Neuronal stem cell (in vitro differentiated cells): Measurements from ENCODE around the gene PHETA1.
A peak's percentile ranks its signal among the peaks of the same experiment; 100 is the strongest.

Source experiments
- DNase-seq: peaks from one replicate; pipeline ENCODE4 v3.0.0-alpha.2; 2013; ENCODE audit warnings: low spot score
- H2AFZ ChIP-seq: one replicate; pipeline ENCODE4 v1.6.1; 2013; ENCODE audit warnings: mild to moderate bottlenecking, low read length, inconsistent platforms
- H2AK5ac ChIP-seq: 2 replicates; pipeline ENCODE4 v1.6.1; 2013; ENCODE audit warnings: low read depth, mild to moderate bottlenecking, inconsistent platforms, low read length, moderate library complexity, mixed read lengths
- H2BK120ac ChIP-seq: 2 replicates; pipeline ENCODE4 v1.6.1; 2013; ENCODE audit warnings: low read depth, mild to moderate bottlenecking, inconsistent platforms, low read length, moderate library complexity, mixed read lengths
- H2BK12ac ChIP-seq: one replicate; pipeline ENCODE4 v1.6.1; 2013; ENCODE audit warnings: low read length, inconsistent platforms
- H2BK15ac ChIP-seq: 2 replicates; pipeline ENCODE4 v1.6.1; 2013; ENCODE audit warnings: mild to moderate bottlenecking, low read length, inconsistent platforms, mixed read lengths
- H2BK5ac ChIP-seq: one replicate; pipeline ENCODE4 v1.6.1; 2013; ENCODE audit warnings: inconsistent platforms, mild to moderate bottlenecking, low read length, moderate library complexity
- H3K14ac ChIP-seq: one replicate; pipeline ENCODE4 v1.6.1; 2013; ENCODE audit warnings: low read length, inconsistent platforms
- H3K18ac ChIP-seq: 2 replicates; pipeline ENCODE4 v1.6.1; 2013; ENCODE audit warnings: low read length, inconsistent platforms
- H3K23ac ChIP-seq: 2 replicates; pipeline ENCODE4 v1.6.1; 2013; ENCODE audit warnings: low read depth, mild to moderate bottlenecking, mixed read lengths, low read length, inconsistent platforms; ENCODE audit not compliant: poor library complexity
- H3K27ac ChIP-seq: replicated peaks from 3 replicates; pipeline ENCODE4 v1.5.1; 2013; ENCODE audit warnings: low read length, inconsistent platforms
- H3K27me3 ChIP-seq, 3 experiments: 2 replicates each; pipeline ENCODE4 v1.6.1; 2013; ENCODE audit warnings: low read length in 3 of 3, mild to moderate bottlenecking in 2 of 3, inconsistent platforms in 1 of 3, low read depth in 1 of 3, mixed read lengths in 1 of 3, moderate library complexity in 1 of 3; ENCODE audit not compliant: control insufficient read depth in 3 of 3, insufficient read depth in 3 of 3
- H3K36me3 ChIP-seq, 2 donors: replicated peaks in 1 of 2; 2 replicates each; pipeline ENCODE4 v1.6.1; 2013; ENCODE audit warnings: low read length in 2 of 2; ENCODE audit not compliant: control insufficient read depth in 2 of 2, insufficient read depth in 2 of 2
- H3K4ac ChIP-seq: 2 replicates; pipeline ENCODE4 v1.6.1; 2013; ENCODE audit warnings: inconsistent platforms, mild to moderate bottlenecking, low read length, moderate library complexity
- H3K4me1 ChIP-seq, 2 donors: 1 replicate in 1 of 2; 2 replicates in 1 of 2; pipeline ENCODE4 v1.6.1; 2013; ENCODE audit warnings: low read length in 2 of 2, low read depth in 1 of 2; ENCODE audit not compliant: control insufficient read depth in 2 of 2, insufficient read depth in 1 of 2
- H3K4me2 ChIP-seq: one replicate; pipeline ENCODE4 v1.6.1; 2013; ENCODE audit warnings: mild to moderate bottlenecking, low read length, inconsistent platforms; ENCODE audit not compliant: insufficient read depth, poor library complexity, severe bottlenecking
- H3K4me3 ChIP-seq, 2 donors: 2 replicates each; pipeline ENCODE4 v1.5.1; 2013; ENCODE audit warnings: low read length in 2 of 2, mild to moderate bottlenecking in 2 of 2, inconsistent platforms in 1 of 2, moderate library complexity in 1 of 2
- H3K79me1 ChIP-seq: one replicate; pipeline ENCODE4 v1.6.1; 2013; ENCODE audit warnings: low read depth, mild to moderate bottlenecking, inconsistent platforms, low read length, moderate library complexity
- H3K9ac ChIP-seq: one replicate; pipeline ENCODE4 v1.6.1; 2013; ENCODE audit warnings: mild to moderate bottlenecking, low read depth, low read length, inconsistent platforms; ENCODE audit not compliant: poor library complexity
- H3K9me3 ChIP-seq, 2 donors: replicated peaks in 1 of 2; 2 replicates each; pipeline versions ENCODE3 to v1.6.1; 2013; ENCODE audit warnings: low read length in 2 of 2, mild to moderate bottlenecking in 2 of 2, inconsistent platforms in 1 of 2, low read depth in 1 of 2, mixed read lengths in 1 of 2, moderate library complexity in 1 of 2; ENCODE audit not compliant: control insufficient read depth in 2 of 2, insufficient read depth in 1 of 2
- H4K8ac ChIP-seq: one replicate; pipeline ENCODE4 v1.6.1; 2013; ENCODE audit warnings: low read depth, mild to moderate bottlenecking, inconsistent platforms, low read length, moderate library complexity
- H4K91ac ChIP-seq: one replicate; pipeline ENCODE4 v1.6.1; 2013; ENCODE audit warnings: low read length, low read depth, mild to moderate bottlenecking, inconsistent platforms; ENCODE audit not compliant: poor library complexity
- WGBS, 2 donors: extraction: QIAGEN DNeasy Blood & Tissue Kit; methylation state at CpG; one replicate each; pipeline ENCODE4 v1.1.7; 2013; ENCODE audit warnings: missing lambda C conversion rate in 2 of 2, mixed read lengths in 1 of 2; ENCODE audit not compliant: insufficient read length in 2 of 2, insufficient replicate concordance in 1 of 2; ENCODE audit errors: extremely low coverage in 2 of 2; 5-methylcytosine and 5-hydroxymethylcytosine counted together

PHETA1 gene

GRCh38 chr12:111408686-111409402 lies 39.9 kb upstream of the PHETA1 start:
- Histone ChIP-seq H3K9me3 (no peaks in the 10 kb centered on the region), H3K4ac (no peak overlapping the region), H2AK5ac (peak overlapping the region; percentile 85), H3K4me2 (no peak overlapping the region), H3K18ac (peak overlapping the region; percentile 41), H4K8ac (no peak overlapping the region), H3K4me3 (no peak overlapping the region), H3K36me3 (no peaks in the 10 kb centered on the region), H2BK5ac (peak overlapping the region; percentile 76), H2BK15ac (peak overlapping the region; percentile 89), H3K27me3 (peaks cover 0 to 9% (median 0%) of the 10 kb centered on the region in 3 experiments), H3K23ac (peak overlapping the region; percentile 61), H2BK12ac (no peak overlapping the region), H3K27ac (no peak overlapping the region), H3K9ac (no peak overlapping the region), H3K79me1 (peaks cover 4% of the 10 kb centered on the region), H2BK120ac (peak overlapping the region; percentile 3), H3K4me1 (peaks cover 30 to 46% of the 10 kb centered on the region in 2 donors), H3K14ac (no peak overlapping the region), H4K91ac (no peak overlapping the region), H2AFZ (no peak overlapping the region)
- no CpG with 5 or more reads among the region's 4 CpGs for WGBS, 2 donors
- no peak for DNase-seq

- no CpG with 5 or more reads among the region's 1 CpG for WGBS, 2 donors
Measured at GRCh38 chr12:111408116-111408440, 39.2 kb upstream of the PHETA1 start.

GRCh38 chr12:111407377-111408115 lies 38.7 kb upstream of the PHETA1 start:
- H3K9me3 ChIP-seq = no peaks in the 10 kb centered on the region
- H2AFZ ChIP-seq = peak overlapping the region; percentile 93
- peak overlapping the region; percentile 86 for H3K18ac ChIP-seq
- peak overlapping the region; percentile 13 for H3K27ac ChIP-seq
- H3K27me3 ChIP-seq = peaks cover 0 to 9% (median 0%) of the 10 kb centered on the region in 3 experiments
- H2BK15ac ChIP-seq = peak overlapping the region; percentile 93
- H3K4me2 ChIP-seq = no peak overlapping the region
- no peaks in the 10 kb centered on the region for H3K36me3 ChIP-seq
- H2BK120ac ChIP-seq = no peak overlapping the region
- peaks cover 4% of the 10 kb centered on the region for H3K79me1 ChIP-seq
- no peak overlapping the region for H4K8ac ChIP-seq
- H3K4me3 ChIP-seq = peak overlapping the region in 1 of 2 donors; percentile 65
- DNase-seq = no peak
- H2AK5ac ChIP-seq = peak overlapping the region; percentile 80
- peak overlapping the region; percentile 2 for H3K9ac ChIP-seq
- no peak overlapping the region for H3K4ac ChIP-seq
- peaks cover 30 to 42% of the 10 kb centered on the region in 2 donors for H3K4me1 ChIP-seq
- peak overlapping the region; percentile 29 for H3K23ac ChIP-seq
- no CpG with 5 or more reads among the region's 9 CpGs for WGBS, 2 donors
- no peak overlapping the region for H2BK12ac ChIP-seq
- no peak overlapping the region for H2BK5ac ChIP-seq
- H4K91ac ChIP-seq = no peak overlapping the region
- H3K14ac ChIP-seq = no peak overlapping the region

More at GRCh38 chr12:111408116-111408440, 39.2 kb upstream of the PHETA1 start:
- no peak overlapping the region for H2BK12ac ChIP-seq
- H3K27ac ChIP-seq = no peak overlapping the region
- peaks cover 0 to 9% (median 0%) of the 10 kb centered on the region in 3 experiments for H3K27me3 ChIP-seq
- no peak overlapping the region for H3K4me3 ChIP-seq
- H4K8ac ChIP-seq = no peak overlapping the region
- H2BK15ac ChIP-seq = no peak overlapping the region
- DNase-seq = no peak
- no peak overlapping the region for H4K91ac ChIP-seq
- no peak overlapping the region for H2BK120ac ChIP-seq
- H3K4me2 ChIP-seq = no peak overlapping the region
- H2BK5ac ChIP-seq = no peak overlapping the region
- H3K4ac ChIP-seq = no peak overlapping the region
- H3K9me3 ChIP-seq = no peaks in the 10 kb centered on the region
- peak overlapping the region; percentile 40 for H2AK5ac ChIP-seq
- H3K23ac ChIP-seq = no peak overlapping the region
- H3K36me3 ChIP-seq = no peaks in the 10 kb centered on the region
- H3K9ac ChIP-seq = no peak overlapping the region
- no peak overlapping the region for H2AFZ ChIP-seq
- H3K79me1 ChIP-seq = peaks cover 4% of the 10 kb centered on the region
- H3K18ac ChIP-seq = no peak overlapping the region
- no peak overlapping the region for H3K14ac ChIP-seq
- H3K4me1 ChIP-seq = peaks cover 30 to 45% of the 10 kb centered on the region in 2 donors
